Small intestine (tissue), 7 donors: ENCODE data around the gene ABCC1. TPM values are rescaled to one million over a fixed set of nuclear protein-coding genes. Genes with fewer than 3 reads are reported as not detected.
"Not testable (repeated sequence)": the region's sequence is repeated elsewhere in the genome, so short reads cannot be mapped to it uniquely, and the experiment has no call there.

Source experiments
- DNase-seq, 2 donors: peaks; one replicate each; pipeline versions ENCODE4 v3.0.0 to v3.0.0-alpha.2; 2013
- FAIRE-seq: peaks from 2 replicates; lab custom pipeline; 2012; peaks lifted over from hg19 to GRCh38; lab: Jason Lieb, UNC
- H3K27ac ChIP-seq, 3 donors: one replicate each; pipeline ENCODE4 v1.5.1; 2013; ENCODE audit warnings: low read length in 2 of 3, mild to moderate bottlenecking in 2 of 3, control low read depth in 1 of 3, inconsistent platforms in 1 of 3, low read depth in 1 of 3, moderate library complexity in 1 of 3
- H3K27me3 ChIP-seq, 3 donors: one replicate each; pipeline ENCODE4 v1.6.1; 2013; ENCODE audit warnings: low read length in 3 of 3, inconsistent platforms in 1 of 3; ENCODE audit not compliant: control insufficient read depth in 3 of 3, insufficient read depth in 3 of 3
- H3K36me3 ChIP-seq, 3 donors: one replicate each; pipeline ENCODE4 v1.6.1; 2013; ENCODE audit warnings: low read length in 3 of 3, inconsistent platforms in 1 of 3, low read depth in 1 of 3, mild to moderate bottlenecking in 1 of 3, moderate library complexity in 1 of 3; ENCODE audit not compliant: control insufficient read depth in 3 of 3, insufficient read depth in 2 of 3
- H3K4me1 ChIP-seq, 3 donors: one replicate each; pipeline ENCODE4 v1.6.1; 2013; ENCODE audit warnings: low read length in 2 of 3, inconsistent platforms in 1 of 3, low read depth in 1 of 3, mild to moderate bottlenecking in 1 of 3, moderate library complexity in 1 of 3; ENCODE audit not compliant: control insufficient read depth in 3 of 3, insufficient read depth in 2 of 3
- H3K4me3 ChIP-seq, 3 donors: one replicate each; pipeline ENCODE4 v1.5.1; 2013; ENCODE audit warnings: low read length in 3 of 3, control low read depth in 1 of 3, inconsistent platforms in 1 of 3, low read depth in 1 of 3, mild to moderate bottlenecking in 1 of 3, moderate library complexity in 1 of 3
- H3K9me3 ChIP-seq, 2 donors: one replicate each; pipeline ENCODE4 v1.6.1; 2013; ENCODE audit warnings: low read depth in 1 of 2, low read length in 1 of 2; ENCODE audit not compliant: control insufficient read depth in 2 of 2, insufficient read depth in 1 of 2
- WGBS, 3 donors: extraction: QIAGEN DNeasy Blood & Tissue Kit; methylation state at CpG; one replicate each; pipeline ENCODE4 v1.1.7; 2013; 5-methylcytosine and 5-hydroxymethylcytosine counted together
- polyA plus RNA-seq, 4 donors: library from polyadenylated mRNA; stranded (reverse) in 3 of 4; unstranded in 1 of 4; fragments of 200-250 nt in 3 of 4; fragments of 120-200 nt in 1 of 4; gene quantifications; one replicate each; pipeline versions ENCODE4 v1.2.1 to v1.2.3, GENCODE V29; 2013
- donor health status: healthy with polysubstance abuse.
- donor health status: control.
- donor health status: control.
- donor health status: Bipolar disorder and iron deficiency.
- donor health status: healthy.

The ABCC1 gene
- polyA plus RNA-seq, 4 donors, result 0.54 to 12.4 (median 4.1) TPM

DNA sequence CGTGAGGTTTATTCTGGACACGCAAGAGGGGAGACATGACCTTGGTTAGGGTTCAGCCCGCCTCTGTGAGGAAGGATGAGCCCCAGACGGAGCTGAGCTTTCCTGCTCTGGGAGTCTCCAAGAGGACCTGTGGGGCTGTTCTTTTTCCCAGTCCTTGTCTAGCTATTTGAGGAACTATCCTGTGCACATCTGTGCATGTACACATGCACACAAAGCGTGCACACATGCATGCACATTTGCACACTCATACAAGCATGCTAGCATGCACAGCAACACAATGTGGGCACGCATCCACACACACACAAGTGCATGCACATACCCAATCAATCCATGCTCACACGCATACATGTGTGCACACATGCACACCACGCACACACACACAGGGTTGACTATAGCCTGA, 233.5 kb downstream of the ABCC1 start:
- no peaks in the 10 kb centered on the region for H3K9me3 ChIP-seq
- no peak overlapping the region for H3K27ac ChIP-seq
- DNase-seq (no peak), FAIRE-seq (no peak)
- peaks cover 0 to 75% (median 26%) of the 10 kb centered on the region in 3 donors for H3K36me3 ChIP-seq
- H3K27me3 ChIP-seq, result no peaks in the 10 kb centered on the region
- H3K4me1 ChIP-seq, result no peaks in the 10 kb centered on the region
- no peak overlapping the region for H3K4me3 ChIP-seq
- WGBS, 3 donors, result 80 to 94% (median 89%) methylated on average over 8 of the region's 8 CpGs

DNA sequence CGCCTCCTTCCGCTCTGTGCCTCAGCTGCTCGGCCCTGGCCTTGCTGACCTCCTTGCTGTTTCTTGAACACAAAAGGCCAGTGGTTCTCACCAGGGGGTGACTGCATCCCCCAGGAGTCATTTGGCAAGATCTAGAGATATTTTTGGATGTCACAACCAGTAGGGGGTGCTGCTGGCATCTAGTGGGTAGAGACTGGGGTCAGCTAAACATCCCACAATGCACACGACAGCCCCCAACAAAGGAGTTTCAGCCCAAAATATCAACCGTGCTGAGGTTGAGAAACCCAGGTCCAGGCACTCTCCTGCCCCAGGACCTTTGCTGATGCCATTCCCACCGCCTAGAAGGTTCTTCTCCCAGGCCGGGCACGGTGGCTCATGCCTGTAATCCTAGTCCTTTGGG, 234.1 kb downstream of the ABCC1 start:
- Histone ChIP-seq H3K27me3 (no peaks in the 10 kb centered on the region), H3K27ac (no peak overlapping the region), H3K4me1 (no peaks in the 10 kb centered on the region), H3K9me3 (no peaks in the 10 kb centered on the region), H3K4me3 (no peak overlapping the region), H3K36me3 (peaks cover 0 to 75% (median 20%) of the 10 kb centered on the region in 3 donors)
- FAIRE-seq, result no peak
- WGBS, 3 donors, result 83 to 97% (median 85%) methylated on average over 8 of the region's 8 CpGs
- no peak for DNase-seq

DNA sequence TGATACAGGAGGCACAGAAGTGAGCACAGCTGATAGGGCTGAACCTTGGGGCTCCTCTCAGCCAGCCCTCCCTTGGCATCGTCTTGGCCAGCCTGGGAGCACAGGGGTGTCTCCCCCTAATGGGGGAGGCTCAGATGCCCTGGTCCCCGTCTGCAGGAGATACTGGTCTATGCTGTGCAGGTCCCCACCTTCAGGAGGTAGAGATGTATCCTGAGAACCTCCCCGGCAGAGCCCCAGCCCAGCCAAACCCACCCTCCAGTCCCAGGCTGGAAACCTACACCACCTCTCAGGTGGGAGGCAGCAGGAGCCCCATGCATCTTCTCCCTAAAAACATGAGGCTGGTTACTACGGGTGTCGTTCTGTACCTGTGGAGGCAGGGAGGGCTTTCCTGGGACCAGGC, 235.2 kb downstream of the ABCC1 start:
- no peaks in the 10 kb centered on the region for H3K4me1 ChIP-seq

DNA sequence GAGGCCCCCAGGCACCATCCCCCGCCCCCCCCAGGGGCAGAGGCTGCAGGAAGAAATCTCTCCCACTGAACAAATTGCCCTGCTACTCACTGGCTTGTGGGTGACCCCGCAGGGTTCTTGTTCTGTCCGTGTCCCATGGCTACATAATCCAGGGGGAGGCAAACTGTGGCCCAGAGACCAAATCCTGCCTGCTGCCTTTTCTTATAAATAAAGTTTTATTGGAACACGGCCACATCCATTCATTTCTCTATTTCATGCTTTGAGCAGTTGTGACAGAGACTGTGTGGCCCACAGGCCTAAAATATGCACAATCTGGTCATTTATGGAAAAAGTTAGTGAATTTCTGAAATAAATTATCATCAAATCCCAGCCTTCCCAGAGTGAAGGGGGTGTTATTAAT, 235.7 kb downstream of the ABCC1 start:
- DNase-seq (no peak), FAIRE-seq (no peak)
- Histone ChIP-seq H3K27me3 (no peaks in the 10 kb centered on the region), H3K36me3 (peaks cover 0 to 74% (median 15%) of the 10 kb centered on the region in 3 donors), H3K4me1 (no peaks in the 10 kb centered on the region), H3K27ac (no peak overlapping the region), H3K9me3 (no peaks in the 10 kb centered on the region), H3K4me3 (no peak overlapping the region)
- 67 to 79% (median 71%) methylated on average over 4 of the region's 4 CpGs for WGBS, 3 donors

More for the DNA sequence above, 235.2 kb downstream of the ABCC1 start:
- H3K9me3 ChIP-seq, result no peaks in the 10 kb centered on the region
- DNase-seq, result no peak
- peaks cover 0 to 74% (median 15%) of the 10 kb centered on the region in 3 donors for H3K36me3 ChIP-seq
- no peak overlapping the region for H3K27ac ChIP-seq
- 85 to 86% (median 86%) methylated on average over 5 of the region's 5 CpGs for WGBS, 3 donors
- no peaks in the 10 kb centered on the region for H3K27me3 ChIP-seq
- no peak for FAIRE-seq
- H3K4me3 ChIP-seq, result no peak overlapping the region

DNA sequence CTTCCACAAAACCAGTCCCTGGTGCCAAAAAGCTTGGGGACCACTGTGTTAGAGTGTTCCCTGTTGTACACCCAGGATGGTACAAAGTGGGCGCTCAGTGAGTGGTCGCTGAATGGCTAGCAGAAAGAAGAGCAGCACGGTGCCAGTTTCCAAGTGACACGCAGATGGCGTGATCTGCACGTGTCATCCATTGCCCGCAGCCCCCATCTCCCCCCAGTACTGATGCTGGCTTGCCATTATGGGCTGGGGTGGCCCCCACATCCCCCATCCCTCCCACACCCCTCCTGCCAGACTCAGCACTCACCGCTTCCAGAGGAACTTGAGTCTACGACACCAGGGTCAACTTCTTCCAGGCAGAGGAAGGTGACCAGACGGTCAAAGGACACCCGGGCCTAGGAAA, 237.4 kb downstream of the ABCC1 start:
- Histone ChIP-seq H3K27ac (no peak overlapping the region), H3K4me1 (no peaks in the 10 kb centered on the region), H3K36me3 (peaks cover 0 to 78% (median 15%) of the 10 kb centered on the region in 3 donors), H3K9me3 (no peaks in the 10 kb centered on the region), H3K27me3 (no peaks in the 10 kb centered on the region), H3K4me3 (no peak overlapping the region)
- DNase-seq (no peak), FAIRE-seq (no peak)
- 95 to 96% (median 95%) methylated on average over 11 of the region's 11 CpGs for WGBS, 3 donors

DNA sequence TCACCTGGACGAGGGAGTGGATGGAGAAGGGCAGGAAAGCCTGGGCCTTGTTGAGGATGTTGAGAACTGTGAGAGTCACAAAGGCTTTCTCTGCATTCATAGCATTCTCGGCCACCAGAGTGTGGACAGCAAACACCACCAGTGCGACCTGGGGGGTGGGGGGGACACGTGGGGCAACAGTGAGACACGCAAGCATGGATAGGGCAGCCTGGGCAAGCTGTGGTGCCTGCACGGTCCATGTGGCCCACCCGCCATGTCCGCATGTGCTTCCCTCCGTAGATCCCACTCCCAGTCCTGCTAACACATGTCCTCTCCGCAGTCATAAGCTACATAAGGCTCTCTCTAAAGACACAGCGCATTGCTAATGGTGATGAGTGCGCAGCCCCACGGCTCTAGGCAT, 239.4 kb downstream of the ABCC1 start:
- Histone ChIP-seq H3K4me1 (no peaks in the 10 kb centered on the region), H3K36me3 (peaks cover 0 to 76% (median 6%) of the 10 kb centered on the region in 3 donors), H3K27me3 (no peaks in the 10 kb centered on the region), H3K27ac (no peak overlapping the region), H3K4me3 (no peak overlapping the region), H3K9me3 (no peaks in the 10 kb centered on the region)
- FAIRE-seq, result no peak
- no peak for DNase-seq
- WGBS, 3 donors, result 85 to 90% (median 89%) methylated on average over 12 to 13 of the region's 13 CpGs

DNA sequence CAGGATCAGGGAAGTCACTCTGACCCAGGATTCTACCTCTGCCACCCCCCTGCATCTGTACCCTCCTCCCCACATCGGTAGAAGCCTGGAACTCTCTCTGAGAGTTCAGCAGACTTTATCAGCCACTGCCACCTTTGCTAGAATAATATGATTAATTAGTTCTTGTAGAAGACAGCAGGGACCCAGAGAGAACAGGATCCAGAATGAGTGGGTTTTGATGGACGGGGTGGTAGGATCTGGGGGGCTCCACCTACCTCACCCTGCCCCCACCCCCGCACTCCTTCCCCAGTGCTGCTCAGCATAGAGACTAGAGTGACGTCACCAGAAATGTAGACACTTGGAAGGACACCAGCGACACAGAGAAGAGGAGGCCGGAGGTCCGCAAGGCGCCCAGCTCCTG, 240.4 kb downstream of the ABCC1 start:
- Histone ChIP-seq H3K27ac (no peak overlapping the region), H3K36me3 (peaks cover 0 to 76% (median 6%) of the 10 kb centered on the region in 3 donors), H3K27me3 (no peaks in the 10 kb centered on the region), H3K4me3 (no peak overlapping the region), H3K4me1 (no peaks in the 10 kb centered on the region), H3K9me3 (no peaks in the 10 kb centered on the region)
- DNase-seq (no peak), FAIRE-seq (no peak)
- WGBS, 3 donors, result 79 to 84% (median 84%) methylated on average over 8 of the region's 8 CpGs

DNA sequence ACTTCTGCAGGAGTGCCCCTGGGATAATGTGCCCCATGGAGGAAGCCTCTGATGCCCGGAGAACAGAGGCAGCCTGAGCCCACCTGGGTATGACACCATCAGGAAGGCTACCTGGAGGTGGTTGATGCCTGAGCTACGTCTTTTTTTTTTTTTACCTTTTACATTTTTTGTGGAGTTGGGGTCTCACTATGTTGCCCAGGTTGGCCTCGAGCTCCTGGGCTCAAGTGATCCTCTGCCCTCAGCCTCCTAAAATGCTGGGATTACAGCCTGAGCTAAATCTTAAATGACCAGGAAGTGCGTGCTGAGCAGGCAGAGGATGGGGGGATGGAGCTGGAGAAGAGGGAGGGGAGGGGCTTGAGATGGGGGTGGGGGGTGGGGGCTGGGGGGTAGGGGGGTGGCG, 241.1 kb downstream of the ABCC1 start:
- H3K9me3 ChIP-seq, result no peaks in the 10 kb centered on the region
- no peak overlapping the region for H3K4me3 ChIP-seq
- H3K36me3 ChIP-seq, result peaks cover 0 to 78% (median 6%) of the 10 kb centered on the region in 3 donors
- no peak for DNase-seq
- no peaks in the 10 kb centered on the region for H3K4me1 ChIP-seq
- no peaks in the 10 kb centered on the region for H3K27me3 ChIP-seq
- no peak for FAIRE-seq
- 80 to 93% (median 86%) methylated on average over 5 of the region's 5 CpGs for WGBS, 3 donors
- no peak overlapping the region for H3K27ac ChIP-seq

DNA sequence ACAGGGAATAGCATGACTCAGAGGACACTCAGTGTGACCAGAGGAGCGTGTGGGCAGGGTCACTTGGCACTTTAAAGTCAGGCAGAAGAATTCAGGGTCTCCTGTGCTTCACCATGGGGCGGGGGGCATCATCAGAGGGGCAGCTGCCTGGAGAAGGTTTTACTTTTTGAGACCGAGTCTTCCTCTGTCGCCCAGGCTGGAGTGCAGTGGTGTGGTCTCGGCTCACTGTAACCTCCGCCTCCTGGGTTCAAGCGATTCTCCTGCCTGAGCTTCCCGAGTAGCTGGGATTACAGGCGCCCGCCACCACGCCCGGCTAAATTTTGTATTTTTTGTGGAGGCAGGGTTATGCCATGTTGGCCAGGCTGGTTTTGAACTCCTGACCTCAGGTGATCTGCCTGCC, 241.6 kb downstream of the ABCC1 start:
- WGBS, 3 donors, result 90 to 94% (median 90%) methylated on average over 8 to 12 of the region's 12 CpGs
- FAIRE-seq, H3K4me1 ChIP-seq, DNase-seq, H3K9me3 ChIP-seq, H3K4me3 ChIP-seq, H3K27me3 ChIP-seq, H3K27ac ChIP-seq: not testable (repeated sequence)
- peaks cover 0 to 77% (median 6%) of the 10 kb centered on the region in 3 donors for H3K36me3 ChIP-seq
